ENCODE data around the gene RGS14. TPM values are rescaled to one million over a fixed set of nuclear protein-coding genes. Genes with fewer than 3 reads are reported as not detected.

Gene RGS14
- total RNA-seq, 1 experiment from 2014 or later = 9.4 TPM

- RAD21 ChIA-PET (ENCODE audit: low non-redundant PET in 1 of 2, low total read pairs in 2 of 2, uncharacterized antibody in 2 of 2, unreplicated experiment in 2 of 2) = no interaction called here
Observed at GRCh38 chr5:177392765-177393164, 35.0 kb downstream of the RGS14 start.

GRCh38 chr5:177393206-177393765, 35.6 kb downstream of the RGS14 start:
- Histone ChIP-seq H3K27me3 (ENCODE audit: insufficient read depth, low read length) (no peaks in the 10 kb centered on the region), H3K27ac (ENCODE audit: low read depth, low read length) (no peak overlapping the region), H3K4me1 (ENCODE audit: control insufficient read depth in 1 of 2, insufficient read depth in 2 of 2, low read length in 2 of 2) (peaks cover 21 to 39% of the 10 kb centered on the region in 2 experiments), H3K4me2 (ENCODE audit: low read length) (no peak overlapping the region), H4K20me1 (ENCODE audit: insufficient read depth) (no peaks in the 10 kb centered on the region), H2AFZ (ENCODE audit: low read depth, low read length, poor library complexity, severe bottlenecking) (no peak overlapping the region), H3K9me3 (ENCODE audit: control insufficient read depth in 1 of 2, insufficient read depth in 1 of 2, low read depth in 1 of 2, low read length in 2 of 2) (no peaks in the 10 kb centered on the region), H3K79me2 (ENCODE audit: insufficient read depth, low read length) (no peaks in the 10 kb centered on the region), H3K4me3 (replicated peaks in 1 of 2; ENCODE audit: low read depth in 1 of 2, low read length in 2 of 2) (no peak overlapping the region), H3K9ac (ENCODE audit: low read length) (no peak overlapping the region), H3K9me2 (ENCODE audit: insufficient read depth) (no peaks in the 10 kb centered on the region), H3K36me3 (ENCODE audit: control insufficient read depth in 1 of 2, insufficient read depth in 2 of 2, low read length in 2 of 2) (no peaks in the 10 kb centered on the region)
- POLR2A ChIA-PET = interaction anchor here (0.8 kb wide), 1 partner anchor 297 kb away, joined by 3 read pairs; no protein-coding TSS in a partner anchor
- TF ChIP-seq SRF (IDR thresholded peaks at IDR 0.05; ENCODE audit: low read depth) = no peak
- TF ChIP-seq SP1 (IDR thresholded peaks at IDR 0.05; ENCODE audit: low read depth) = no peak
- no peak for TF ChIP-seq SIN3A (IDR thresholded peaks at IDR 0.05; ENCODE audit: low read depth)
- BruUV-seq (replicated peaks) = no TSS peak
- CTCF ChIA-PET = interaction anchor here (1.0 kb wide), 1 partner anchor 24 kb away, joined by 3 read pairs; no protein-coding TSS in a partner anchor
- RAD21 ChIA-PET (ENCODE audit: low non-redundant PET in 1 of 2, low total read pairs in 2 of 2, uncharacterized antibody in 2 of 2, unreplicated experiment in 2 of 2) = no interaction called here
- intact Hi-C loops (cut with micrococcal nuclease) = no loop called here
- ATAC-seq (no peak), DNase-seq (ENCODE audit: low read depth, low spot score) (no peak)

More at GRCh38 chr5:177392765-177393164, 35.0 kb downstream of the RGS14 start:
- no peaks in the 10 kb centered on the region for H3K36me3 ChIP-seq (ENCODE audit: control insufficient read depth in 1 of 2, insufficient read depth in 2 of 2, low read length in 2 of 2)
- peaks cover 24 to 43% of the 10 kb centered on the region in 2 experiments for H3K4me1 ChIP-seq (ENCODE audit: control insufficient read depth in 1 of 2, insufficient read depth in 2 of 2, low read length in 2 of 2)
- intact Hi-C loops (cut with micrococcal nuclease) = no loop called here
- H3K4me2 ChIP-seq (ENCODE audit: low read length) = no peak overlapping the region
- H3K4me3 ChIP-seq (replicated peaks in 1 of 2; ENCODE audit: low read depth in 1 of 2, low read length in 2 of 2) = no peak overlapping the region
- CTCF ChIA-PET = interaction anchor here (1.0 to 1.3 kb wide), 3 partner anchors 10 to 63 kb away, joined by 3 to 8 read pairs (median 4); no protein-coding TSS in a partner anchor
- no peak overlapping the region for H3K27ac ChIP-seq (ENCODE audit: low read depth, low read length)
- BruUV-seq (replicated peaks) = no TSS peak
- TF ChIP-seq EZH2phosphoT487 (IDR thresholded peaks at IDR 0.05; ENCODE audit: borderline replicate concordance) = no peak
- no peak for TF ChIP-seq ATF3 (IDR thresholded peaks at IDR 0.05)
- TF ChIP-seq ZNF274 (IDR thresholded peaks at IDR 0.05; ENCODE audit: low read depth, low read length) = no peak
- TF ChIP-seq EGR1 (IDR thresholded peaks at IDR 0.05; ENCODE audit: low read depth) = no peak
- no peak for TF ChIP-seq ZFX (IDR thresholded peaks at IDR 0.05)
- no peak for TF ChIP-seq EZH2 (IDR thresholded peaks at IDR 0.05)
- no peak for TF ChIP-seq MAX (IDR thresholded peaks at IDR 0.05)
- no peak for TF ChIP-seq SIN3A (IDR thresholded peaks at IDR 0.05; ENCODE audit: low read depth)
- TF ChIP-seq ELF1 (IDR thresholded peaks at IDR 0.05; ENCODE audit: borderline replicate concordance, low read depth) = no peak
- no peaks in the 10 kb centered on the region for H3K9me2 ChIP-seq (ENCODE audit: insufficient read depth)
- no peaks in the 10 kb centered on the region for H3K9me3 ChIP-seq (ENCODE audit: control insufficient read depth in 1 of 2, insufficient read depth in 1 of 2, low read depth in 1 of 2, low read length in 2 of 2)
- POLR2A ChIA-PET = interaction anchor here (0.8 kb wide), 1 partner anchor 296 kb away, joined by 3 read pairs; no protein-coding TSS in a partner anchor
- no peak overlapping the region for H2AFZ ChIP-seq (ENCODE audit: low read depth, low read length, poor library complexity, severe bottlenecking)
- no peaks in the 10 kb centered on the region for H3K79me2 ChIP-seq (ENCODE audit: insufficient read depth, low read length)
- no peak for DNase-seq (ENCODE audit: low read depth, low spot score)
- H3K27me3 ChIP-seq (ENCODE audit: insufficient read depth, low read length) = no peaks in the 10 kb centered on the region
- no peak overlapping the region for H3K9ac ChIP-seq (ENCODE audit: low read length)
- ATAC-seq = no peak
- H4K20me1 ChIP-seq (ENCODE audit: insufficient read depth) = no peaks in the 10 kb centered on the region

All from HCT116 (cell line).